Activated naive CD8-positive, alpha-beta T cell treated with anti-CD3 and anti-CD28 coated beads, Interleukin-2, amount 50 U/mL, for 24 hours (primary cell): Measurements from ENCODE around the gene NFIL3.

Source experiments
- ATAC-seq: fragments of 150-1000 bp; cut with Tn5 transposase; one replicate; pipeline ENCODE4 v1.10.0; 2021
- DNase-seq: peaks from one replicate; pipeline ENCODE4 v3.0.0; 2021
- H3K27ac Mint-ChIP-seq: one replicate; pipeline ENCODE4 v1.8.0; 2021; ENCODE audit warnings: mild to moderate bottlenecking, mixed read lengths
- H3K27me3 Mint-ChIP-seq: one replicate; pipeline ENCODE4 v1.8.0; 2021; ENCODE audit warnings: mixed read lengths
- H3K36me3 Mint-ChIP-seq: one replicate; pipeline ENCODE4 v1.8.0; 2021; ENCODE audit warnings: low read depth, mixed read lengths
- H3K4me1 Mint-ChIP-seq: one replicate; pipeline ENCODE4 v1.8.0; 2021; ENCODE audit warnings: mixed read lengths
- H3K4me3 Mint-ChIP-seq: one replicate; pipeline ENCODE4 v1.8.0; 2021; ENCODE audit warnings: mild to moderate bottlenecking, moderate library complexity, mixed read lengths
- H3K9me3 Mint-ChIP-seq: one replicate; pipeline ENCODE4 v1.8.0; 2021; ENCODE audit warnings: mixed read lengths

Gene NFIL3

GRCh38 chr9:91364005-91364404 lies 59.6 kb downstream of the NFIL3 start:
- H3K4me1 Mint-ChIP-seq = peaks cover 27% of the 10 kb centered on the region
- no peaks in the 10 kb centered on the region for H3K9me3 Mint-ChIP-seq
- peaks cover 9% of the 10 kb centered on the region for H3K36me3 Mint-ChIP-seq
- ATAC-seq = no peak
- H3K4me3 Mint-ChIP-seq = no peak overlapping the region
- peak overlapping the region; percentile 18 for H3K27ac Mint-ChIP-seq
- no peak for DNase-seq
- peaks cover 2% of the 10 kb centered on the region for H3K27me3 Mint-ChIP-seq

GRCh38 chr9:91362051-91362611 lies 61.5 kb downstream of the NFIL3 start:
- Mint-ChIP-seq H3K9me3 (no peaks in the 10 kb centered on the region), H3K4me1 (peaks cover 43% of the 10 kb centered on the region), H3K27me3 (no peaks in the 10 kb centered on the region), H3K27ac (peak overlapping the region; percentile 76), H3K4me3 (peak overlapping the region; percentile 95), H3K36me3 (peaks cover 16% of the 10 kb centered on the region)
- no peak for ATAC-seq
- DNase-seq = peak; percentile 7

- Mint-ChIP-seq H3K36me3 (peaks cover 19% of the 10 kb centered on the region), H3K27me3 (no peaks in the 10 kb centered on the region), H3K27ac (peak within 1 kb of the TSS; percentile 92), H3K4me3 (peak within 1 kb of the TSS; percentile 95), H3K4me1 (peaks cover 47% of the 10 kb centered on the region), H3K9me3 (no peaks in the 10 kb centered on the region)
- DNase-seq (peak; percentile 91), ATAC-seq (peak; percentile 77)
Measured at GRCh38 chr9:91361291-91362050, 62.2 kb downstream of the NFIL3 start, which contains the start of gene AUH. TSS of gene AUH (minus strand) at chr9:91361918. CDS start at chr9:91361889, 29 bp downstream.

- no peak for ATAC-seq
- H3K36me3 Mint-ChIP-seq = peaks cover 23% of the 10 kb centered on the region
Measured at GRCh38 chr9:91360551-91361290, 62.9 kb downstream of the NFIL3 start.

GRCh38 chr9:91359734-91360470 lies 63.7 kb downstream of the NFIL3 start:
- peaks cover 31% of the 10 kb centered on the region for H3K36me3 Mint-ChIP-seq
- H3K4me1 Mint-ChIP-seq = peaks cover 50% of the 10 kb centered on the region
- H3K4me3 Mint-ChIP-seq = peak overlapping the region; percentile 95
- no peaks in the 10 kb centered on the region for H3K9me3 Mint-ChIP-seq
- ATAC-seq (no peak), DNase-seq (no peak)
- no peaks in the 10 kb centered on the region for H3K27me3 Mint-ChIP-seq
- peak overlapping the region; percentile 86 for H3K27ac Mint-ChIP-seq

More at GRCh38 chr9:91360551-91361290, 62.9 kb downstream of the NFIL3 start:
- peak overlapping the region; percentile 95 for H3K4me3 Mint-ChIP-seq
- no peaks in the 10 kb centered on the region for H3K27me3 Mint-ChIP-seq
- peaks cover 50% of the 10 kb centered on the region for H3K4me1 Mint-ChIP-seq
- no peaks in the 10 kb centered on the region for H3K9me3 Mint-ChIP-seq
- no peak for DNase-seq
- peak overlapping the region; percentile 92 for H3K27ac Mint-ChIP-seq

GRCh38 chr9:91359083-91359482 lies 64.5 kb downstream of the NFIL3 start:
- ATAC-seq (peak; percentile 56), DNase-seq (no peak)
- Mint-ChIP-seq H3K4me1 (peaks cover 54% of the 10 kb centered on the region), H3K4me3 (peak overlapping the region; percentile 95), H3K27ac (peak overlapping the region; percentile 86), H3K36me3 (peaks cover 39% of the 10 kb centered on the region), H3K27me3 (no peaks in the 10 kb centered on the region), H3K9me3 (no peaks in the 10 kb centered on the region)
